NCI-H748 (cell line): ENCODE data around the gene RPGR.
A peak's percentile ranks its signal among the peaks of the same experiment; 100 is the strongest.

Source experiments
- DNase-seq: peaks from one replicate; lab custom pipeline; 2025; ENCODE audit not compliant: unreplicated experiment; lab: John Stamatoyannopoulos, UW

The RPGR gene

DNA sequence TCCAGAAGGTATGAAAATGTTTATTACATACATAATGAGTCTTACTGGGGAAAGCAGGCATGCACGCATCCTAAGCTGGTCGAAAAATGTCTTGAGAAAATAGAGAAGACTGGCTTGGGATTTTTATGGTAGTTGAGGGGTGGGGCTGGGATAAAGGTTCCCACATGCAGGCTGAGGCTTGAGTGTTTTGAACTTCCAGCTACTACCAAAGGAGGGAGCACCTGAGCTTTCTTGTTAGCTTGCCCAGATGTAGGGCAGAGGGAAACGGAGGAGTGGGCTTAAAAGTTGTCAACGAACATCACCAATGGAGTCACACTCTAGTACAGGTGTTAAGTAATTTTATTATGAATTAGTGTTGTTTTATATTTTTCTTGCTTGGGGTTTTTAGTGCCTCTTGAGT, 67.1 kb downstream of the RPGR start:
- DNase-seq = peak; percentile 53

DNA sequence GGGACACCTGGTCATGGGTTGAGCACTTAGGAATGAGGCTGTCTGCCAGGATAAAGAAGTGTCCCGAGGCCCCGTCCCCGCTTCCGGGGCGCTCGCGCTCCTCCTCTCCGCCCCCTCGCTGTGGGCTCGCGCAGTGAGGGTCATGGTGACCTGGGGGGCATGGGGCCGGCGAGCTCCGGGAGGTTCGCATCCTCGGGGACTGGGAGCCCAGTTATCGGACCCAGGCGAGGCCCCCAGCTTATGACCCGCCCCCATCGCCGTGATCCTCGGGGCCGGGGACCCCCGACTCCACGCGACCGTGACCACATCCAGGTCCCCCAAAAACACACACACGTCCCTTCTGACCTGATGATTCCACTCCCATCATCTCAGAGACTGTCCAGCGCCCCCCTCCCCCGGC, 71.3 kb downstream of the RPGR start:
- no peak for DNase-seq

DNA sequence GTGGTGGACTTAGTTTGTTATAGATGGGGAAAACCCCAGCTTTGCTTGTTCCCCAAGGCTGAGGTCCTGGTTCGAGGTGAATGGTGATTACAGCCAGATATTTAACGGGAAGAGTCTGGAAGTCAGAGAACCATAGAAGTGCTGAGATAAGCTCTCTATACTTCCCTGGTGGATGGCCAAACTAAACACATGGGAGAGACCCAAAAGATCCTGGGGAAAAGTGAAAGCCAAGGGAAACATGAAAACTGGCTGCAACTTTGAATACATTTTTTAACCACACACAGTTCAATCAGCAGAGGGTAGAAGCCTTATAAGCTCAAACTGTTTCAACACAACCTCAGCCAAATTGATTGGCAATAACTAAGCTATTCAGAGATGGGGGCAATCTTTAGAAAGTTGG, 77.3 kb downstream of the RPGR start:
- DNase-seq = no peak

DNA sequence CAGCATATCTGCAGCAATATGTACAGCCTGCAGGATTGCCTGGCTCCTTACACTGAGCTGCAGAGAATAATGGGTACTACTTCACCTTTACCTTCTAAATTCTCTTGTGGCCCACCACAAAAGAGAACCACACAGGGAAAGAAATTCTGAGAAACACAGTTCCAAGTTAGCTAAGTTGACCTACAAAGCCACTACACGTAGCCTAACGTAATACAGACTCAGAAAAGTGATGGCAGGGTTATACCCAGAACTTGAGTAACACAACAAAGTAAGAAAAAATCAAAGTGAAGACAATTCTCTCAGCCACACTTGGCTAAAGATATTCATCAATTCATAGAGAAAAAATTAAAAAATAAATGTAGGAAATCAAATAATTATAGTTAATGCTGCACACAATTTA, 80.3 kb downstream of the RPGR start:
- no peak for DNase-seq

DNA sequence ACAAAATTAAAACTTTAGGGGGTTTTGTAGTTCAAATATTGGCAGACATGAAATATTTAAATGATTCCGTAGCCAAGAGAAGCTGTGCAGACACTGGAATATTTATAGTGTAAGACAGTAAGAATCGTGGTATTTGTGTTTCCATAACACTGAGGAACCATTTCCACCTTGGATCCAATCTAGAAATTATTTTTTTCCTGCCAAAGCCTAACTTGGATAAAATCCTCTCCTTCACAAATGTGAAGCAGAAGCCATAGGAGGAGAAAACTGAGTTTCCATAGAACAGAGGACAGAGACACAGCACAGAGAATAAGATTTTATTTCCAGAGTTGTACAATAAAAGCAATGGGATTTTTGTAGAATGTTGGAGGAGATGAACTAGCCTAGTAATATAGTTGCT, 86.8 kb downstream of the RPGR start:
- no peak for DNase-seq

DNA sequence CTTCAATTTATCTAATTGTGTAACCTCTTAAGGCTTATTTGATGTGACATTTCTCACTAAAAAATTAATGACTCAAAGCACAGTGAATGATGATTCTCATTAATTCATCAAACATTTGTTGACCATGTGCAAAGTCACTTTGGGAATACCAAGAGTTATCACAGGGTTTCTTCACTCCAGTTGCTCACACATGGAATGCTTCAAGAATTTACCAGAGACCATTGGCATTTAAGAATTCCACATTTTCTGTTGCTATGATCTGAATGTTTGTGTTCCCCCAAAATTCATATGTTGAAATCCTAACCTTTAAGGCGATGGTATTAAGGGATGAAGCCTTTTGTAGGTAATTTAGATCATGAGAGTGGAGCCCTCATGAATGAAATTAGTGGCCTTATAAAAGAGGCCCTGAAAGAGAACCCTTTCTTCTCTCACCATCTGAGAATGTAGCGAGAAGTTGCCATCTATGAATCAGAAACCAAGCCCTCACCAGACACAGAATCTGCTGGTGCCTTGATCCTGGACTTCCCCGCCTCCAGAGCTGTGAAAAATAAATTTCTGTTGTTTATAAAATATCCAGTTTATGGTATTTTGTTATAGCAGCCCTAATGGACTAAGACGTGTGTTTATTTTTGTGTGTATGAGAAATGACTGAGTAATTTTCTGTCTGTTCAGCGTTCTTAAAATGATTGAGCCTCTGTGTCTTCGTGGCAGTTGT, 90.3 kb downstream of the RPGR start:
- DNase-seq = no peak

DNA sequence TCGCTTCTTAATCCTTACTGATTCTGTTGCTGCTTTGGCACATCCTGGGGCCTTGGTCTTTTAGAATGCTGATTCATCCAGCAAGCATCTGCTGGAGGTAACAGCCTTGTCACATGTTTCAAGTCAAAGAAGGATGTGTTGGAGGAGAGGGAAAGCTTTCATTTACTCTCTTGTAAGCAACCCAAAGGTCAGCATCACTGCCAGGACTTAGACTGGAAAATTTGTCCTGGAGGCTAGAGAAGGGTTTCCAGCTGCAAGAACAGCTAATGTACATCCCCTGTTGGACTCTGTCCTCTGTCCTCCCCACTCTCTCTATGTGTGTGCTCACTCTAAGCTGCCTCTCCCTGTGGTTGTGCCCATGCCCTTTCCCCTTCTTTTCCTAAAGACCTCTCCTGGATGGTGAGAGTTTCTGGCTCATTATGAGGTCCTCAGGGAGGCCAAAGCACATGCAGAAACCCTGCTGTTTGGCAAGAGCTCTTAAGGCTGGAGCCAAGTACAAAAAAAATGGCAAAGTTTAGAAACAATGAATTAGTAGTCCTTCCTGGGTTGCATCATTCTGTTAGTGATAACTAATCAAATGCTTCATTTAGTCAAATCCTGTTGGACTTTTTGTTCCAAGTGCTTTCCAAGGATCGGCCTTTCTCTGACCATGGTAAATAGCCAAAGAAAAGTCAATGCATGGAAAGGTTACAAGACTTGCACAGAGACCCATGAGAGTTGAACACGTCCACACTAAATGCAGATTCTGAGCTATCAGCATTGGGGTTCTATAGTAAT, 93.2 kb downstream of the RPGR start:
- DNase-seq = no peak

DNA sequence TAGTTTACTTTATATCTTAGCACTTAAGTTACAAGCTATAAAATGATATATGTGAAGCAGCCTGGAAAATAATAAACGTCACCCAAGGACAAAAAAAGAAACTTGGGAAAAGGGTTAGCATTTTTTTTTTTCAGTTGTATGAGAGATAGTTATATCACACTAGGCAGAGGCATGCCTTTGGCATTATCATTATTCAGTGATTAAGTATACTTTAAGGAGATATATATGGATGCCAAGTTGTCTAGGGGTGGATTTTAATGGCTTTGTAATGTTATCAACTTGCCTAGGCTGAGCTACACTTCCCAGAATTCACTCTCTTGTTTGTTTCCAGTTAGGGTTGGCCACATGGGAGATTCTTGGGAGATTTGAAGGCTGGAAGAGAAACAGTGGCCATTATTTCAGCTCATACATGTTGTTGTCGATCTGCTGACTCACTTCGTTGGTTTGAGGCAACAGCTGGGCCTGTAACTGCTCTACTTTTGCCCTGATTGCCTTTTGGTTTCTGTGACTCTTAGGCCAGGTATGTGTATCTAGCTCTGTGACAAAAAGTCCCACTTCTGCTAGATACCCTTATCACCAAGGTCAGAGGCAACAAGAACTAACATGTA, 95.1 kb downstream of the RPGR start:
- no peak for DNase-seq

DNA sequence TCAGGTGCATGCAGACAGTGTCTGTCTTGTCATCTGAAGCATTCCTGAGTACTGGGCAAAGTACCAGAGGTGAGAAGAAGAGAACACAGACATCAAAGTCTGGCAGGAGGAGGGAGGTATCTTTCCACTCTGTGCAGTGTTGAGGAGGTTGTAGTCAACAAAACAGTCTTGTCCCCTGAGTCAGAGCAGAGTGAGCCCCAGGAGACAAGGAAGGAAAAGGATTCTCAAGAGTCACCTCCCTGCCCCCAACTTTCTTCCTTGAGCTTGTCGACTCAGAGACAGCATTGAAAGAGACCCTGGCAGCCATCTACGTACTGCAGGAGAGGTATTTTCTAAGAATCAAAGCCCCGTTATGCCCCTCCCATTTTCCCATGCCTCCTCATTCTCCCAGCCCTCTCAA, 102.2 kb downstream of the RPGR start:
- DNase-seq = no peak

DNA sequence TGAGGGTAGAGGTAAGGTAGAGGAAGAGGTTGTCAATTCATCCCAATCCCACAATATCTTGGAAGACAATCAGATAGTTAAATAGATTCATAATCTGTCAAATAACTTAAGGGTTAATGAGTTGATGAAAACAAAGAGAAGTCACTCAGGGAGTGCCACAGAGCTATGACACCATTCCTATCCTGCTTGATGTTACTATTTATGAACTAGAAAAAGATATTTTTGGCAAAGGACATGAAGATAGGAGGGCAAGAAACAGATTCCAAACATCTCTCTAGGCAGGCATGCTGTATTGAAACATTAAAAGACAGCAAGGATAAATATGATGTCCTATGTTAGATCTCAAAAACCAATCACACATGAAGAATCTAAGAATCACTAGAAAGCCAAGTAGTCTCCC, 103.1 kb downstream of the RPGR start:
- no peak for DNase-seq

DNA sequence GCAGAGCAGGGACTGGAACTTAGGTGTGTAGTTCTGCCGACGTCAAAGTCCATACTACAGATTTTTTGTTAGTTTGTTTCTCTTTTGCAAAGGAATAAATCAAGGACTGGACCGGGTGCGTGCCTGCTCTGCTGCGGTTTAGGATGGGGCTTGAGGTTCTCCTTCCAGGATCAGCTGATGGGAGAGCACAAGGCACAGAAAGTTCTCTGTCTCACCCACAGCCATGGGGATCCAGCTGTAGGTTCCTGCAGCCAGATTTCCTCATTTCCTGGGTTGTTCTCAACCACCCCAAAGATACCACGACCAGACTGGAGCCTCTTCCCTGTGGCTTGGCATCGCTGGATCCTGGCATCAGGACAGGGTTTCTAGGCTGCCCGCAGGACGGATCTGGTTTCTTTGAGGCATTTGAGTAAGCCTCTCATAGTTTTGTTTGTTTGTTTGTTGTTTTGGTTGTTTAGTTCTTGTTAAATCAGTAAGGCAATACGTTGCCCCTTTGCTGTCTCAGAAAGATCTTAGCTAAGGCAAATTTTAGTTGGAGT, 105.8 kb downstream of the RPGR start:
- no peak for DNase-seq

DNA sequence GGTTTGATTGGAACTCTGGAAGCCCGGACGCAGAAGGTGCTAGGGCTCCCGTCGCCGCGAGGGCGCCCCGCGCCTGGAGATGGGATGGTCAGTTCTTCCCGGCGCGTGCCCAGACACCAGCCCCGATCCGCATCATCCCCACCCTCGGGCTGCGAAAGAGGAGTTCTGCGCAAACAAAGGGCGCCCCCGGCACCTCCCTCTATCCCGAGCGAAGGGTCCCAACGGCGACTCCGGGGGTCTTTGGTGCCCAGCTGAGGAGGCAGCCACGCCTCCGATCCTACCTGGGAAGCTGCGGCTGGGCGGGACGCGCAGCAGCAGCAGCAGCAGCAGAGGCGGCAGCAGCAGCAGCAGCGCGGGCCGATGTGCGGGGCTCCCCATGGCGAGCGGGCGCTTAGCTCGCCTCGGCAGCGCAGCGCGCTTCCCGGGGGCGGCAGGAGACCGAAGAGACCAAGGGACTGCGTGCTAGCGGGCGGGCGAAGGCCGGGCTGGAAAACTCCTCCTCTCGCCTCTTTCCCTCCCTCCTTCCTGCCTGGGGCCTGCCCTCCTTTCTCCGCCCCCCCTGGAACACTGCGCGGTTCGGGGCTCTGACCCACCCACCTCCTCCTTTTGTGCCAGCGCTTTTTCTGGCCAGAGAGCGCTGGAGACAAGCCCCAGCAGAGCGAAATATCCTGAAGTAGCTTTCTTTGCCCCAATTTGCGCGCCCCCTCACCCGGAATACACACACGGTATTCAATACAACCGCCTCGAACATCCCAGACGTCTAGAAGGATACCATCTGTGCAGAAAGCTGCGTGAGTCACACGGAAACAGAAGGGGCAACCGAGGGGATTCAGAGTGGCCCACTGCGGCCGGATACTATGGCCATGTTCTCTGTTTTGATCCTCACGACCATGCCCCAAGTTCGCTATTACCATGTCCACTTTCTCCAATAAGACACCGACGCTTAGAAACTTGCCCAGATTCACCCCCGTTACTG, 106.6 kb downstream of the RPGR start, which contains the start of gene SRPX:
TSS of gene SRPX (minus strand) at position 457 of the 976 bp plus-strand sequence. CDS start at position 378, 79 bp downstream.
- peak; percentile 40 for DNase-seq

DNA sequence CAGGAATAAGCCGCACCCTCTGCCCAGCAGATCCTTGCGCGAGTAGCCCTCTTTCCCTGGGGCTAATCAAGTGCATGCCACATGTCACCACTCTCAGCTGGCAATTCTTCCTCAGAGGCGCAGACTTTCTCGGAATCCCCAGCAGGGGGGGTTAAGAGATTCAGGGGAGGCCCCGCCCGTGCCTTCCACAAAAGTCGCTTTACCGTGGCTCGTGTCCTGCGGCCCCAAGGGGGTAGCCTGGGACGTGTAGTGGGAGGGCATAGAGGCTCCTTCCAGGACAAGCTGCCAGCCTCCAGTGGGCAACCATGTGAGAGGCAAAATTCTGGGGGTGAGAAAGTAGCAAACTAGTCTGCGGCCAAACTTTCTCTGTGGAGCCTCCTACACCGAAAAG, 107.3 kb downstream of the RPGR start:
- peak; percentile 19 for DNase-seq
